Kasumi-1 (cell line): ENCODE results near the gene RASSF8.

Experiments
- DNase-seq, 2 experiments: peaks; one replicate each; lab custom pipeline; 2025; lab: John Stamatoyannopoulos, UW

Gene RASSF8

GRCh38 chr12:25993901-25994651 lies 35.6 kb downstream of the RASSF8 start:
- DNase-seq = no peak

DNA sequence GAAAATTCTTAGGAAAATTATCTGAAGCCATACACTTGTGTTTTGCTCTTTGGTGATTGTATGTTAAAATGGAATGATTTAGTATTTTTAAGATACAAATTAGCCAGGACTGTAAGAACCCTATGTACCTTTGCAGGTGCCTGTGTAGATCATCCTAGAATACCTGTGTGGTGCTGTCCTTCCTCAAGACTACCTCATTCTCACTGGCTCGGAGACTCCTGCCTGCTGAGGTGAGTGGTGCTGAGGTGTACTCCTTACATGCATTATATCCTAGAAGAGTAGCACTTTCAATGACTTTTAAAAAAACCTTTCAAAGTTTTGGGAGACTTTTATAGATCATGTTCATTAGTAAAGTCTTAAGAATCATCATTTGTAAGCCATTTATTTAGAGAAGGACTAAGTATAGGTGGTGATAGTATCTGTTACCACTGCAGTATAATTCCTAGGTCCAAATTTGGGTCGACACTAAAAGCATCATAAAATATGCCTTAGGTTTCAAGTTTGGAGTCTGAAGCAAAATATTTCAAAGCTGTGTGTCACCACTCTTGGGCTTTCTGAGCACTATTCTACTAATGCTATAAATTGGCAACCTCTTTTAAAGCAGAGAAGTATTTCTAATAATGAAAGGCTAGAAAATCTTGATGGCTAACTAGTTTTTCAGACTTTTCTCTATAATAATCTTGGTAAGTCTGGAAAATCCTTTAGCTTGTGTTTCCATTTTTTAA lies 36.6 kb downstream of the RASSF8 start:
- no peak for DNase-seq

DNA sequence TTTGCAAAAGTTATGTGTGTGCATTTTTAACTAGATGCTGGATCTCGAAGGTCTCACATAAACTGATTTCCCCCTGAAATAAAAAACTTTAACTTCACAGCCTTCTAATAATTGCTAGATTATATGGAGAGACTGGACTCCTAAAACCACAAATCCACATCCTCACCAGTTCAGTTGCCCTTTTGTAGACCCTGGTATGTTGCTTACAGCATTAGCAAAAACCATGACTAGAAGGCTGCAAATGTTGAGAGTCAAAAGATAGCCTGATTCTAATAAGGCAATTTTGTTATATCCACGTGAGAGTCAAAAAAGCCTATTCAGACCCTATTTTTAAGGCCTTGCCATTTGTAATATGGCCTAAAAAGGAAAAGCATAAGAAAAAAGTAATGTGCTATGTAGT lies 37.4 kb downstream of the RASSF8 start:
- no peak for DNase-seq

GRCh38 chr12:25996677-25997076 lies 38.2 kb downstream of the RASSF8 start:
- DNase-seq = no peak

DNA sequence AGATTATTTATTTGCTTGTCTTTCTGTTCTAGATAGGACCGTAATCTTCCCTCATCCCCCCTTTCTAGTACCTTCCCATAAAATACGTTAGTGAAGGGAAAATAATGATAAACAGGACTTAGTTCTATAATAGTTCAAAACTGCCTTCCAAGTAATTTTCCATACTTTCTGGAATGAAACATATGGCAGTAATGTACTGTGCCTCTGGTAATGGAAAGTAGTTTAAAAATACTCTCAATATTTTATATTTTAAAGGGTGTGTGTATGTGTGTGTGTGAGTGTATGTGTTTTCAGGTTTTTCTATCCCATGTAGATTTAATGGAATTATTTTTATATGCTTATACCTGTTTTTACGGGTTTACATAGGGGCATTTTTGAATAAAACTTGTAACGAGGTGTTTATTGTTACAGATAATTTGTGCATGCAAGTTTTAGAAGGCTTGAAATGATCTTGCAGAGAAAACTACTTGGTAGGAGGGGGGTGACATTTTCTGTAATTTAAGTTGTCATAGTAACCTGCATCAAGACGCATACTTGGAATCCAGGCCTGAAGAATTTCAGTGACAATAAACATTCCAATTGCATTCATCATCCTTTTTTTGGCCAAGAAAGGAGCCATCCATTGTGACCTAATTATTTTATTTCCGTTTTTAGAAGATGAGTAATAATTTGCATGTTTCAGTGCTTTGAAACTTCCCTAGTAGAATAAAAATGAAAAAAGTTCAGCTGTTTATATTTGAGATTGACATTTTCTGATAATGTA lies 38.9 kb downstream of the RASSF8 start:
- no peak for DNase-seq

- DNase-seq = no peak
These were observed 42.4 kb downstream of the RASSF8 start for GRCh38 chr12:26000898-26001297.

- no peak for DNase-seq
These were observed 43.0 kb downstream of the RASSF8 start for GRCh38 chr12:26001530-26001929.

DNA sequence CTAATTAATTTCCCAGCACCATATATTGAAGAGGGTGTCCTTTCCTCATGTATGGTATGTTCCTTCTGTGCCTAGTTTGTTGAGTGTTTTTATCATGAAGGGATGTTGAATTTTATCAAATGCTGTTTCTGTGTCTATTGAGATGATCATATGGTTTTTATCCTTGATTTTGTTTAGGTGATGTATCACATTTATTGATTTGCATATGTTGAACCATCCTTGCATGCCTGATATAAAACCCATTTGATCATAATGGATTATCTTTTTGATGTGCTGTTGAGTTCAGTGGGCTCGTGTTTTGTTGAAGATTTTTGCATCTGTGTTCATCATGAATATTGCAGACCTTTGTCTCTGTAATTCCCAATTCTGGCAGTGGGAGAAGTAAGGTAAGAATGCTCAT lies 44.6 kb downstream of the RASSF8 start:
- DNase-seq = no peak

GRCh38 chr12:26007566-26007965 lies 49.1 kb downstream of the RASSF8 start:
- no peak for DNase-seq

GRCh38 chr12:26009593-26009992 lies 51.1 kb downstream of the RASSF8 start:
- no peak for DNase-seq

DNA sequence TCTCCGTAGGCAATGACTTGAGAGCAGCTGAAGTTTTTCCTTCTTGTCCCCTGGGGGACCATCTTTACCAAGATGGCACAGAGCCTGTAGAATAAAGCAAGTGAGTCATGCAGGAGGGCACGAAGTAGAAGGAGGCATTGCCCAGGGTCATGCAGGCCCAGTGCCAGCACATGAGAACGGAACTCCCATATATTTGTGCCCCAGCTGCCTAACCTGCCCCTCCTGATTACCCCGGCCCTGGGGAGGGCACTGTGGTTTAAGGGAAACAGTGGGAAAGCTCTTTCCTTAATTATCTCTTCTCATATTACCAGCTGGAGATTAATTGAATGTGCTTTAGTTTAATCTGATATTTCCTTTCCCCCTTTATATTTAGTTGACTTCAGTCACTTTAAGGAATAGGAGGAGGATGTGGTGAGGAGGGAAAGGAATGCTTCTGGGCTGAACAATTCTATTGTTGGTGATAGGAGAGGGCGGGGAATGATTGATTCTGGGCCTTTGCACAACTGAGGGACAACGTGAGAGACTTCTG lies 51.9 kb downstream of the RASSF8 start:
- DNase-seq = no peak

- no peak for DNase-seq
These were observed 52.6 kb downstream of the RASSF8 start for GRCh38 chr12:26011099-26011498.

GRCh38 chr12:26014085-26014484 lies 55.6 kb downstream of the RASSF8 start:
- no peak for DNase-seq

GRCh38 chr12:26016516-26016915 lies 58.0 kb downstream of the RASSF8 start:
- no peak for DNase-seq

DNA sequence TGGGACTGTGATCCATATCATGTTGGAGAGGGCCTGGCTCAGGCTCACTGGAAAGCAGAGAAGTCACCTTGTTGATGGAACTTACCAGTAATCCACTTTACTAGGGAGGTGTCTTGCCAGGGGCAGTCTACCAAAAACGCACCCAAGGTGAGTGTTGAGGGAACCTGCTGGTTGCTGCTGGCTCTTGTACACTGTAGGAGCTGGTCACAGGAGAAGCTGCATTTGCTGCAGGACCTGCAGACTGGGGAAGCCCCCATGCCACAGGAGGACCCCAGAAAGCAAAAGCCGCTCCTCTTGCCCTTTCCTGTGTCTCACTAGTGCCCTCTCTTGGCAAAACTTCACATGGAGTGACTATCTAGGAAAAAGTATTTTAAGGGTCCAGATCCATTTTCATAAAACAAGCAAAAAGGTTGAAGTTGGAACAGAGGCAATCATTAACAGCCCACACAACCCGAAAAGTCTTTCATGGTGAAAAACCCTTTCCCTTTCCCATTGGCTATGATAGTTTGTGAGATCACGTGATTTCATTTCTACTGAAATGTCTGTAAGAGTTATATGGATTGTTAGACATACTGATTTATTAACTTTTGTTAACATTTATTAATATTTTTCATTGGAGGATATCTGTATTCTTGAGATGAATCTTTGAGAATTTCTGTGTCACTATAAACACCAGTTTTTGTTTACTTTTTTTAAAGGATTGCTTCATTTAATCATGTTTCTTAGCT lies 59.2 kb downstream of the RASSF8 start:
- DNase-seq = peak; percentile 67 to 73

GRCh38 chr12:26018926-26019325 lies 60.4 kb downstream of the RASSF8 start:
- DNase-seq = no peak

DNA sequence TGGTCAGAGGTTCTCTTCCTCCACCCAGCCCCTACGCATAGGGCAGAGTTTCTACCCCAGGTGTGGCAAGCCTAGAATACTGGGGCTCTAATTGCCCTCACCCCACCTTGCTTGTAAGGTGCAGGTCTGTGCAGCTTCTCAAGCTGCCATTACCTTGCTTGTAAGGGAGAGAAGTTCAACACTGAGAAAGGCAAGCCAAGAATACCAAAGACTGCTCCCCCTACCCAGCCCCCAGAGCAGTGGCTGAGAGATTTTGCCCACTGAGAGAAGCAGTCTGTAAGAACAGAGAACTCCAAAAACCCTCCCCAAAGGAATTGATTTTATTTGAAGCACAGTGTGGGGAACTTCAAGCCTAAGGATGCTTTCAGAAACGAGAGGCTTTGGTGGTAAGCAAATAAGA lies 63.1 kb downstream of the RASSF8 start:
- DNase-seq = no peak

GRCh38 chr12:26022043-26022442 lies 63.6 kb downstream of the RASSF8 start:
- DNase-seq = no peak

DNA sequence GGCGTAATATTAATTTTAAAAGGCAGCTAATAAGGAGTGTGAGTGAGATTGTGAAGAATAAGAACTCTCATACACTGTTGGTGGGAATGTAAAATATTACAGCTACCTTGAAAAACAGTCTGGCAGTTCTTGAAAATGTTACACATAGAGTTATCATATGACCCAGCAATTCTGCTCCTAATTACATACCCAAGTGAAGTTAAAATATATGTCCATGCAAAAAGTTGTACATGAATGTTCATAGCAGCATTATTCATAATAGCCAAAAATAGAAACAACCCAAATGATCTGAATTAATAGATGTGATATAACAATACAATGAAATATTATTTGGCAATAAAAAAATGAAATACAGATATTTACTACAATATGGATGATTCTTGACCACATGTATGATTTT lies 68.2 kb downstream of the RASSF8 start:
- no peak for DNase-seq

DNA sequence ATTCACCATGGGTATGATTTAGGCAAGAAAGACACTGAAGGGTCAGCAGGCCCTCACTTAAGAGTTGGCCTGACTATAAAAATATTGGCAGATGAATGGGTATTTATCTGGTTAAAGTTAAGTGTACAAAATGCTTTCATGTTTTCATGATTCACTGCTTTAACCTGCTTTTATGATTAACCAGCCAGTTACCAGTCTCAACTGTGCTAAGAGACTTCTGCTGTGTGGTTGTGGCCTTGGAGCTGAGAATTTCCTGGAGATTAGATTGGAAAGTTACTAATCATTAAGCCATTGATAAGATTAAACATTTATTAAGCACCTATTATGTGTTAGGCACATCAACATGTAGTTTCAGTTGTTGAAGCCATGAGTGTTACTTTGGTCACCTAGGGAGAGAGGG lies 68.9 kb downstream of the RASSF8 start:
- no peak for DNase-seq

DNA sequence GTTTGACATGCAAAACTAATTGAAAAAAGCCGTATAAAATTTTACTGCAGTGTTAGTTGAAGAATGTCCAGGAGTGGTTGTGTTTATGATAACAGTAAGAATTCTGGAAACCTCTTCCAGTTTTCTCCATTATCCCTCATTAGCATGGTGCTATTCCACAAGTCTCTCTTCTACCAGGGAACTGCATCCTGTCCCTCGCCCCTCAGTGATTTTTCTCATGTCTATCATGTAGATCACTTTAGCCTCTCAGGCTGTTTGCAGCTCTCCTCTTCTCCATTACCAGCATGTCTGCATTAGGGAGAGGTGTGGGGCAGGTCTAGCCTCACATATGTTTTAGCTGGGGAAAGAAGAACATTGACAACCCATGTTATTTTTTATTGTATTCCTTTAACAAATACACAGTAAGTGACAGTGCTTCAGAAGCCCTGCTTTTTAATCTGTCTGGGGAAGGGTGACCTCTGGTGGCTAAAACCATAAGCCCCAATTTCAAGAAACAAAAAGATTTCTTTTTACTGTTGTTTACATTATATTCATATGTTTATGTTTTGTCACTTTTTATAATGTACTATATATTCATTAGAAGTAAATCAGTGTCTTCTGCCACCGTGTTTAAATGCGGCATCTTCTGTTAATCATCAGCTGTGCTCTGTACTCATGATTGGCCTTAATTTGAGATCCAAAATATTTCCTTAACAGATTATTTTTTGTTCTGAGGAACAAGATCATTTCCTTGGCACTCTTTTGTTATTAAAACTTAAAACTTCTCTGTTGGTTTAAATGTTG lies 70.7 kb downstream of the RASSF8 start:
- DNase-seq = peak; percentile 63 to 68
